IMR-90 (cell line): ENCODE data around the gene ARHGEF3.

Source experiments
- NFE2L2 ChIP-seq: fragments of 150-350 bp; IDR thresholded peaks from 2 replicates; pipeline ENCODE4 v1.6.1; 2016; ENCODE audit warnings: low read depth, mild to moderate bottlenecking, low read length
- POLR2A ChIP-seq: IDR thresholded peaks from 2 replicates; pipeline ENCODE4 v1.6.1; 2012; ENCODE audit warnings: mild to moderate bottlenecking, low read depth, low read length
- TF ChIP-seq, protein P1 (sequence below): conservative IDR thresholded peaks from 2 replicates; pipeline ENCODE4 v1.5.1; 2012; ENCODE audit warnings: mild to moderate bottlenecking, low read depth, low read length, improper control_type of control experiment

DNA sequence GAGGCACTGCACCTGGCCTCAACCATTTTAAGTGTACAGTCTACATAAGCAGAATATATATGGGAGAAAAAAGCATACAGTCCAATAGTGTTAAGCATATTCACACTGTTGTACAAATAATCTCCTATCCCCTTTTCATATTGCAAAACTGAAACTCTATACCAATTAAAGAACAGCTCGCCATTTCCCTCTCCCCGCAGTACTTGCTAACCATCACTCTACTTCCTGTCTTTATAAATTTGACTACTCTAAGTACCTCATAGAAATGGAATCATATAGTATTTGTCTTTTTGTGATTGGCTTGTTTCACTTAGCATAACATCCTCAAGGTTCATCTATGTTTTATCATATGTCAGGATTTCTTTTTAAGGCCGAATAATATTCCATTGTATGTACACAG, 97.0 kb downstream of the ARHGEF3 start:
- TF ChIP-seq, protein P1, sequence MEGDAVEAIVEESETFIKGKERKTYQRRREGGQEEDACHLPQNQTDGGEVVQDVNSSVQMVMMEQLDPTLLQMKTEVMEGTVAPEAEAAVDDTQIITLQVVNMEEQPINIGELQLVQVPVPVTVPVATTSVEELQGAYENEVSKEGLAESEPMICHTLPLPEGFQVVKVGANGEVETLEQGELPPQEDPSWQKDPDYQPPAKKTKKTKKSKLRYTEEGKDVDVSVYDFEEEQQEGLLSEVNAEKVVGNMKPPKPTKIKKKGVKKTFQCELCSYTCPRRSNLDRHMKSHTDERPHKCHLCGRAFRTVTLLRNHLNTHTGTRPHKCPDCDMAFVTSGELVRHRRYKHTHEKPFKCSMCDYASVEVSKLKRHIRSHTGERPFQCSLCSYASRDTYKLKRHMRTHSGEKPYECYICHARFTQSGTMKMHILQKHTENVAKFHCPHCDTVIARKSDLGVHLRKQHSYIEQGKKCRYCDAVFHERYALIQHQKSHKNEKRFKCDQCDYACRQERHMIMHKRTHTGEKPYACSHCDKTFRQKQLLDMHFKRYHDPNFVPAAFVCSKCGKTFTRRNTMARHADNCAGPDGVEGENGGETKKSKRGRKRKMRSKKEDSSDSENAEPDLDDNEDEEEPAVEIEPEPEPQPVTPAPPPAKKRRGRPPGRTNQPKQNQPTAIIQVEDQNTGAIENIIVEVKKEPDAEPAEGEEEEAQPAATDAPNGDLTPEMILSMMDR: no peak
- TF ChIP-seq NFE2L2 (no peak), POLR2A (no peak)
